Measurements from ENCODE around the gene SLC16A6. TPM values are rescaled to one million over a fixed set of nuclear protein-coding genes. Genes with fewer than 3 reads are reported as not detected.
A peak's percentile ranks its signal among the peaks of the same experiment; 100 is the strongest.
"Not testable (repeated sequence)": the region's sequence is repeated elsewhere in the genome, so short reads cannot be mapped to it uniquely, and the experiment has no call there.

The SLC16A6 gene
- polyA plus RNA-seq, 3 donors, result 12.3 to 24.7 (median 14.0) TPM

DNA sequence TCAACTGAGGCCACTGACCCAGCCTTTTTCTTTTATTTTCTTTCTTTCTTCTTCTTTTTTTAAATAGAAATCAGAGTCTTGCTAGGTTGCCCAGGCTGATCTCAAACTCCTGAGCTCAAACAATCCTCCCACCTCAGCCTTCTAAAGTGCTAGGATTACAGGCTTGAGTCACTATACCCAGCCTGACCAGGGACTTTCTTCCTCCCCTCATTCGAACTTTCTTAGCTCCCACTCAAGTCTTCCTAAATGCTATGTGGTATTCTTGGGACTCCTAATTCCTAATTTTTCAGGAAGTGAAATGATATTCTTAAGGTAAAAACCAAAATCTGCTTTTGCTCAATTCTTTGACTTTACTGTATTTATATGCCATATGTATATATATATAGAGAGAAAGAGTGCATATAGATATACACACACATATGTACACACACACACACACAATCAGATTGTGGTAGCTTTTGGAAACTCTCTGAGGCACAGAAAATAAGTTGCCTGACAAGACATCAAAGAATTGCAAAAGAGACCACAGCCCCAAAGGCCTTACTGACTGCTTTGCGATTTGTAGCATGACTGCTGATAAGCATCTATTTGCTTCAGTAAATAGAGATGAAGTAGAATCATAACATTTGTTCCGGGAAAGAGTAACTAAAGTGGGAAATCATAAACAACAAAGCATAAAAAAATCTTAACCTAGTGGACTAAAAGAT lies 52.6 kb downstream of the SLC16A6 start:
- no peak overlapping the region for H2AFZ ChIP-seq (ENCODE audit: insufficient read depth, low read depth, low read length, poor library complexity, severe bottlenecking)
- Mint-ChIP-seq H3K9me3 (no peaks in the 10 kb centered on the region), H3K36me3 (peaks cover 3 to 4% of the 10 kb centered on the region in 2 donors), H3K27me3 (ENCODE audit: low read depth in 3 of 3) (peaks cover 0 to 1% (median 0%) of the 10 kb centered on the region in 3 donors), H3K27ac (peak overlapping the region; percentile 100), H3K4me1 (peaks cover 36% of the 10 kb centered on the region), H3K4me3 (peak overlapping the region; percentile 75 to 91)
- no peaks in the 10 kb centered on the region for H4K20me1 ChIP-seq (ENCODE audit: insufficient read depth, low read length)
- no peak for DNase-seq
- H3K9me3 ChIP-seq (replicated peaks in 1 of 2; ENCODE audit: control insufficient read depth in 1 of 2, insufficient read depth in 1 of 2, low read length in 2 of 2), result no peaks in the 10 kb centered on the region
- WGBS (ENCODE audit: insufficient coverage), result no CpG with 5 or more reads among the region's 3 CpGs
- H3K4me3 ChIP-seq (replicated peaks in 1 of 3; ENCODE audit: low read depth in 2 of 3, low read length in 3 of 3), result peak overlapping the region; percentile 23 to 50 (median 41)
- H3K9ac ChIP-seq (ENCODE audit: insufficient read depth, low read length, poor library complexity, severe bottlenecking), result peak overlapping the region; percentile 89
- no peak for TF ChIP-seq CTCF (IDR thresholded peaks at IDR 0.05)
- H3K4me2 ChIP-seq (replicated peaks; ENCODE audit: extremely low read depth, low read length, poor library complexity, severe bottlenecking), result peak overlapping the region; percentile 67
- intact Hi-C loops (cut with micrococcal nuclease), result no loop called here
- H3K27ac ChIP-seq (ENCODE audit: low read depth in 1 of 2, low read length in 2 of 2), result peak overlapping the region; percentile 98 to 99
- no peaks in the 10 kb centered on the region for H3K36me3 ChIP-seq (replicated peaks in 1 of 2; ENCODE audit: control insufficient read depth in 1 of 2, insufficient read depth in 2 of 2, low read length in 2 of 2)
- no peaks in the 10 kb centered on the region for H3K27me3 ChIP-seq (ENCODE audit: control insufficient read depth in 2 of 2, insufficient read depth in 2 of 2, low read length in 2 of 2)
- H3K79me2 ChIP-seq (ENCODE audit: insufficient read depth, low read length), result no peaks in the 10 kb centered on the region
- H3K4me1 ChIP-seq (ENCODE audit: control insufficient read depth in 1 of 2, insufficient read depth in 2 of 2, low read length in 2 of 2), result peaks cover 31 to 39% of the 10 kb centered on the region in 2 donors

GRCh38 chr17:68237369-68238163 lies 53.4 kb downstream of the SLC16A6 start:
- not testable (repeated sequence) for H2AFZ ChIP-seq (ENCODE audit: insufficient read depth, low read depth, low read length, poor library complexity, severe bottlenecking); H3K27me3 ChIP-seq (ENCODE audit: control insufficient read depth in 2 of 2, insufficient read depth in 2 of 2, low read length in 2 of 2); H3K36me3 Mint-ChIP-seq; H4K20me1 ChIP-seq (ENCODE audit: insufficient read depth, low read length); H3K36me3 ChIP-seq (replicated peaks in 1 of 2; ENCODE audit: control insufficient read depth in 1 of 2, insufficient read depth in 2 of 2, low read length in 2 of 2); H3K79me2 ChIP-seq (ENCODE audit: insufficient read depth, low read length); H3K27me3 Mint-ChIP-seq (ENCODE audit: low read depth in 3 of 3); H3K9me3 Mint-ChIP-seq; H3K9me3 ChIP-seq (replicated peaks in 1 of 2; ENCODE audit: control insufficient read depth in 1 of 2, insufficient read depth in 1 of 2, low read length in 2 of 2)
- WGBS (ENCODE audit: insufficient coverage), result 3% methylated on average over 5 of the region's 16 CpGs
- Mint-ChIP-seq H3K27ac (peak overlapping the region; percentile 100), H3K4me3 (peak overlapping the region; percentile 75 to 91), H3K4me1 (peaks cover 43% of the 10 kb centered on the region)
- H3K4me1 ChIP-seq (ENCODE audit: control insufficient read depth in 1 of 2, insufficient read depth in 2 of 2, low read length in 2 of 2), result peaks cover 31 to 39% of the 10 kb centered on the region in 2 donors
- intact Hi-C loops (cut with micrococcal nuclease), result loop anchor here in 1 of 2 donors (1.0 kb wide), 1 partner anchor 10 kb away; no protein-coding TSS in a partner anchor
- H3K9ac ChIP-seq (ENCODE audit: insufficient read depth, low read length, poor library complexity, severe bottlenecking), result peak overlapping the region; percentile 89
- DNase-seq, result peak; percentile 92 to 96 (median 93)
- H3K4me2 ChIP-seq (replicated peaks; ENCODE audit: extremely low read depth, low read length, poor library complexity, severe bottlenecking), result peak overlapping the region; percentile 67
- peak overlapping the region; percentile 98 to 99 for H3K27ac ChIP-seq (ENCODE audit: low read depth in 1 of 2, low read length in 2 of 2)
- H3K4me3 ChIP-seq (replicated peaks in 1 of 3; ENCODE audit: low read depth in 2 of 3, low read length in 3 of 3), result peak overlapping the region; percentile 23 to 50 (median 41)

- Mint-ChIP-seq H3K4me1 (peaks cover 44% of the 10 kb centered on the region), H3K27ac (peak overlapping the region; percentile 73 to 93 (median 87))
- Histone ChIP-seq H3K4me1 (ENCODE audit: control insufficient read depth in 1 of 2, insufficient read depth in 2 of 2, low read length in 2 of 2) (peaks cover 31 to 39% of the 10 kb centered on the region in 2 donors), H3K9ac (ENCODE audit: insufficient read depth, low read length, poor library complexity, severe bottlenecking) (peak overlapping the region; percentile 27), H3K27ac (ENCODE audit: low read depth in 1 of 2, low read length in 2 of 2) (peak overlapping the region; percentile 38 to 74)
- not testable (repeated sequence) for H3K9me3 ChIP-seq (replicated peaks in 1 of 2; ENCODE audit: control insufficient read depth in 1 of 2, insufficient read depth in 1 of 2, low read length in 2 of 2); H3K4me2 ChIP-seq (replicated peaks; ENCODE audit: extremely low read depth, low read length, poor library complexity, severe bottlenecking); H3K4me3 Mint-ChIP-seq; DNase-seq; H3K27me3 Mint-ChIP-seq (ENCODE audit: low read depth in 3 of 3); H3K79me2 ChIP-seq (ENCODE audit: insufficient read depth, low read length); H4K20me1 ChIP-seq (ENCODE audit: insufficient read depth, low read length); H3K4me3 ChIP-seq (replicated peaks in 1 of 3; ENCODE audit: low read depth in 2 of 3, low read length in 3 of 3); H3K9me3 Mint-ChIP-seq; H3K36me3 Mint-ChIP-seq; H2AFZ ChIP-seq (ENCODE audit: insufficient read depth, low read depth, low read length, poor library complexity, severe bottlenecking); H3K36me3 ChIP-seq (replicated peaks in 1 of 2; ENCODE audit: control insufficient read depth in 1 of 2, insufficient read depth in 2 of 2, low read length in 2 of 2); H3K27me3 ChIP-seq (ENCODE audit: control insufficient read depth in 2 of 2, insufficient read depth in 2 of 2, low read length in 2 of 2)
- 57% methylated on average over 9 of the region's 11 CpGs for WGBS (ENCODE audit: insufficient coverage)
- intact Hi-C loops (cut with micrococcal nuclease), result loop anchor here in 1 of 2 donors (1.0 kb wide), 1 partner anchor 56 kb away; the partner anchor contains the start of genes ARSG and SLC16A6
These were observed 55.6 kb downstream of the SLC16A6 start for GRCh38 chr17:68235336-68235791.
